ENCODE results near the gene KCNAB1.

KCNAB1 gene

DNA sequence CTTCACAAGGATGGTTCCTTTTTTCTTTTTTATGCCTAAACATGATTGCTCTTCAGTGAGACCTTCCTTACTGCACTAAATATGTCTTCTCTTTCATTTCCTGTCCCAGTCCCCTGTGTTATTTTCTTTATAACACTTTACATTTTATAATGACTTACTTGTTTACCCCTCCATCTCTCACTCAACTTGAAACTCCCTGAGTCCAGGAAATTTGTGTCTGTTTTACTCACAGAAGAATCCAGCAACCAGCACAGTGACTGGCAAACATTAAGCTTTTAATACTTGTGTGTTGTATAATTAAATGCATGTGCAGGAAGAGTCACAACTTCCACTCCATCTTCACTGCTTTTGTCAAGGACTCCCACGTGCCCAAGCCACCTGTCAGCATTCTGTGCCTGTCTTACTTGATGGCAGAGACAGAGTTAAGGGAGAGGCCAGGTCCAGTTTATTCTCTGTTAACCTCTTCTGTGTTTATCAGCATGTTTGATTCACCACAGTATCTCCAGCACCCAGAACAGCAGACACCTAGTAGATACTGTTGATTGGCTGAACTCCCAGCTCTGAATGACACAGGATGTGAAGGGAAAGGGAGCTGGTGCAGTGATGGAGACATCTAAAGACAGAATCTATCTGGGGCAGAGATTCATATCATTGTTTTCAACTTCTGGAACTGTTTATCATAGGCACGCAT lies 391.8 kb downstream of the KCNAB1 start:
- DNase-seq = no peak

DNA sequence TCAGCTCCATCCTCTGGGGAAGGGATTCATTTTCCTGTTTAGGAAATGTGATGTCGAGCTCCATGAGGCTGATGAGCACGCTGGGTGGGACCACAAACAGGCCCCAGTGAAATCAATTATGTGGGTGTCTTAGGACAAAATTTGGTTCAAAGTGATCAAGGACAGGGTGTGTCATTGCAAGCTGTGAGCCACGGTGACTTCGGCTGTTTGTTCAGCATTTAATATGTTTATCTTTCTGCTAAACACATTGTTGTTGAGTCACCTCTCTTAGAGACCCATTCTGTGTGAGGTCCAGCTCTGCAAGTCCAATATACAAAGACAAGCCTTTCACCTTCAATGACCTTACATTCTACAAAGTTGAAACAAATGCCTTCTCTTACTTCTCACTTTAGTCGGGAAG lies 393.2 kb downstream of the KCNAB1 start:
- no peak for DNase-seq

GRCh38 chr3:156516284-156516683 lies 395.9 kb downstream of the KCNAB1 start:
- no peak for DNase-seq

- no peak for DNase-seq
Observed at GRCh38 chr3:156516961-156517360, 396.6 kb downstream of the KCNAB1 start.

DNA sequence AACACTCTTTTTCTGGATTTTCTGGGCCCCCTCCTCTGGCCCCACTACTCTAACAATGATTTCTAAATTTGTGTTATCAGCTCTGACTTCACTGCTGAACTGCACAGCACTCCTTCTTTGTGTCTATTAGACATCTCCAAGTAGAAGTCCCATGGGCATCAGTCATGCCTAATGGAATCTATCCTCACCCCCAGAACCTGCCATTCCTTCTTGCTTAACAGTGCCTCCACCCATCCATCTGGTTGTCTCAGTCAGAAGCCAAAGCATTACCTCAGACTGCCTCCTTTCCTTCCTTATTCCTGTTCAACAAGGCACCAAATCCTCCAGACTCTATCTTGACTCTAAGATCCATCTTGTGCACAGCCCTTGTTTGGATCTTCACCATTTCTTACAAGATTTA lies 398.3 kb downstream of the KCNAB1 start:
- no peak for DNase-seq

DNA sequence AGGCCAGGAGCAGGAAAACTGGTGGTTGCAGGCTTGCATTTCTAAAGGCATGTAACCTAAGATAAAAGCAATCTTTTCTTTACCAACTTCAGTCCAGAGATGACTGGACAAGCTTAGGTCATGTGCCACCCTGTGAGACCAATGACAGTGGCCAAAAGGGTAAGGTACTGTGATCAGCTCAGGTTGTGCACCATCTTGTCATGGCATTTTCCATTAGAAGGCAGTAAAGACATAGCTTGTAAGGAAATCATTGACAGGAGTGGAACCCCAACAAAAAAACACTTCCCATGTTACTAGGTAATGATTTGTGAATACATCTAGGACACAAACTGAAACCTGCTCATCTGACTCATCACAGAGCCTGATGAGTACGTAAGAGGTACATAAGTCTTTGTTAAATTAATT lies 399.4 kb downstream of the KCNAB1 start:
- DNase-seq = no peak

DNA sequence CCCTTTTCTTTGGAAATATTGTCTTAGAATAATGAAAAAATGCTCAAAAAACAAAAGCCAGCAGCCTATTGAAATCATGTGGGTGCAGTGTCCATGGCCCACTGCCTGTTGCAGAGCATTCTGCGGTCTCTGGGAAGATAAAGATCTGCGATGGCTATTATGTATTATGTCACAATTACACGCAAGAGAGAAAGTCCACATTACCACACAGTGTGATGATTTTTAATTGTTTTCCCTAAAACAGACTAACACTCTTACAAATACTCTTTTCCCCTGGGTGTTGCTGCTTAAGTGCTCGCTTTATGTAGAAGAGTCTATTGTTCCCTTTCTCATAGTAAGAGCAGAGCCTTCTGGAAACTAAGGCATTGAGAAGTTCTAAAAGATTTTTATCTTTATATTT lies 402.3 kb downstream of the KCNAB1 start:
- no peak for DNase-seq

DNA sequence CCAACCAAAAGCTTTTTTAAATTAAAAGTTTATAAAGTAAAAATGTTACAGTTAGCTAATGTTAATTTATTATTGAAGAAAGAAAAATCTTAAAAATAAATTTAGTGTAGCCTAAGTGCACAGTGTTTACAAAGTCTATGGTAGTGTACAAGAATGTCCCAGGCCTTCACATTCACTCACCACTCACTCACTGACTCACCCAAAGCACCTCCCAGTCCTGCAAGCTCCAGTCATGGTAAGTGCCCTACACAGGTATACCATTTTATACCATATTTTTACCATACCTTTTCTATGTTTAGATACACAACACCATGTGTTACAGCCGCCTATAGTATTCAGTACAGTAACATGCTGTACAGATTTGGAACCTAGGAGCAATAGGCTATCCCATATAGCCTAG lies 405.4 kb downstream of the KCNAB1 start:
- no peak for DNase-seq

DNA sequence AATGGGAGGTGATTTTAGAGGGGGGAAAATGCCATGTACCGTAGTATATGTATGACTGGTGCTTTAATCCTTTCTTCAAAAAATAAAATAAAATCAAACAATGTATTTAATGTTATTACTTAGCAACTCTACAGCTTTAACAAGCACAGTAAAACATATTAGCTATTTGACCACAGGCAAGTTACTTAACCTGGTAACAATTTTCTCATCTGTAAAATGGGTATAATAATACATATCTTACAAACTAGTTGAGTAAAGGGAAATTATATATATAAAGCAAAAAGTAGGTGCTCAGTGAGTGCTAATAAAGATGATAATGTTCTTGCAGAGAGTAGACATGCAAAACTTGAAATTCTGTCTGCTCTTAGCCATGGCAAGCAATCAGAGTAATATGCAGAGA lies 406.7 kb downstream of the KCNAB1 start:
- no peak for DNase-seq

- DNase-seq = no peak
Observed at GRCh38 chr3:156530980-156531379, 410.6 kb downstream of the KCNAB1 start.

DNA sequence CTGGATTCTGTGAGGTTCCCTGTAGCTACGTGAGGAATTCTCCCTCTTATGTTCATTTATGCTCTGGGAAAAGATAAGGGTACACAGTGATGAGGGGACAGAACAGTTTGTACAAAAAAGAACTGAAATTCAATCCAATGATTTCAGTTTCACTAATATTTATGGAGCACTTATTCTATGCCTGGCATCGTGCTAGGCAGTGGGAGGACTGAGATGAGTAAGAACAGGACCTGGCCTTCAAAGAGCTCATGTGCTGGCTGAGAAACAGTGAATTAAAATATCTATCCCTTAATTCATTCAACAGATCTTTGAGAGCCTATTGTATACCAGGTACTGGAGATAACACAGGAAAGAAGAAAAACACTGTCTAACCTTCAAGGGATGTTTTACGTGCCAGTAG lies 412.4 kb downstream of the KCNAB1 start:
- no peak for DNase-seq

GRCh38 chr3:156533205-156533604 lies 412.8 kb downstream of the KCNAB1 start:
- DNase-seq = no peak

DNA sequence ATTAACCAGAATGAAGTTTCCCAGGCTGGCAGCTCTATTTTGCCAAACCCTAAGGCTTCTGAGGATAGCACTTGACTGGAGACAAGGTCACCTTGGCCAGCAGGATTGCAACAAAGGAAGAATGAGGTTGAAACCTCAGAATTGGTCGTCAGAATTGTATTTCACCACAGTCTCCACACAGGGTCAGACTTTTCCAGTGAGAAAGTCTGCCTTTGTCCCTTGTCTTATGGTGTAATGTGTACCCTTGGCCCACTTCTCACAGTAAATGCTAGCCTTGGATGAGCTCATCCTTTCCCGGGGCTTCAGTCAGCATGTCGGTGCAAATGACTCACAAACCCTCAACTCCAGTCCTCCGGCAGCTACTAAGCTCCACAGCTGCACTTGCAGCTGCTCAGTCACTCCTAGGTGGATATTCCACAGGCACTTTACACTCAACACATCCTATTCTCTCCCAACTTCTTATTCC lies 414.8 kb downstream of the KCNAB1 start:
- peak; percentile 97 for DNase-seq

- DNase-seq = no peak
Observed at GRCh38 chr3:156535798-156536197, 415.4 kb downstream of the KCNAB1 start.

- DNase-seq = no peak
Observed at GRCh38 chr3:156536524-156537316, 416.3 kb downstream of the KCNAB1 start.

GRCh38 chr3:156539051-156539450 lies 418.7 kb downstream of the KCNAB1 start:
- no peak for DNase-seq

- DNase-seq = no peak
Observed at GRCh38 chr3:156539802-156540201, 419.4 kb downstream of the KCNAB1 start.

DNA sequence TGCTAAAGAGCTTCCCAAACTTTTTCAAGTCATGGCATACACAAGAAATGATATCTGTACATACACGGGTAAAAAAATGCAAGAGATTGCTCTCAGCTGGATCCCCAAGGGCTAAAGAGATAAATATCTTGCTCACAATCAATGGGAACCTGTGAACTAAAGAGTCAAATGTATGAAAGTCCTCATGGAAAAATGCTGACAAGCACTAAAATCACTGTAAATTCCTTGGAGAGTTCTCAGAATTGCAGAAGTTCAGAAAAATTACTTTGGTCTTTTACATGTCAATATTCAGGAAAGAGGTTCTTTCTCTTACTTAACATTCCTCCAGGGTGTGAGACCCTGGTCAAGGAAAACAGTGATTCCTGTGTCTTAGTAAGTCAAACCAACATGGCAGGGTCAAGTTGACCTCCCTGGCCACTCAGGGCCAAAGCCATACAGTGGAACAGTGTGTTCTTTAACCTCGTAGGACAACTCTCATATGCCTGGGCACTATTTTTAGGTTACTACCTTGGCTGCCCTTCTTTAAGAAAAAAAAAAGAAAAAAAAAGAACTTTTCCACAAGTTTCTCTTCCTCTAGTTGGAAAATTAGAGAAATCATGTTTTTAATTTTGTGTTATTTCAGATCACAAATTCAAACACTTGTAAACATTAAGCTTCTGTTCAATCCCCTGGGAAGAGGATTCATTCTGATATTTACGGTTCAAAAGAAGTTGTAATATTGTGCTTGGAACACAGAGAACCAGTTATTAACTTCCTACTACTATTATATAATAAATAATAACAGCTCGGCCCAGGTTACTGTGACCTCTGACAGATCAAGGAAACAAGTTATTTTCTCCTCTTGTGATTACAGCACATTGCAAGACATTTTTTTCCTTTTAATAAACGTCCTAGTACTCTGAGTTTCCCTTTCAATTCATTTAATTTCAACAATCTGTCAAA lies 422.0 kb downstream of the KCNAB1 start:
- no peak for DNase-seq

DNA sequence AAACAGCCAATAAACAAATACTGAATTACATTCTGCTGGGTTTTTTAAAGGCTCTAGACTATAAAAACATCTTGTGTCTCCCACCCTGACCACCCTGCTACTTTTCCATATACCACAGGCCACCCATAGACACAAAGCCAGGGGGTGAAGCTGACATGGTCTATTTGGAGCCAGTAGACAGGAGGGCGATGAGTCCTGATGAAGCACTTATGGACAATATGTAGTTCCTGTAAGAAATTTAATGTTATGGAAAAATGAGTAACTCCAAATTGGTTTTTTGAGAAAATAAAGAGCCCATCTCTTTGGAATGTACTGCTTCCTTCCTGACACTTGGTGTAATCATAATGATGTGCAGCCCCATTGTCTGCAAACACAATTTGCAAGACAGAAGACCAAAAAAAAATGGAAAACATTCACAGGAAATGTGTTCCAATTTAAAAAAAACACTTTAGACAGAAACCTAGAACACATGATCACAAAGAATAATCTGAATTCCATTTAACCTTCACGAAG lies 422.7 kb downstream of the KCNAB1 start:
- DNase-seq = no peak

DNA sequence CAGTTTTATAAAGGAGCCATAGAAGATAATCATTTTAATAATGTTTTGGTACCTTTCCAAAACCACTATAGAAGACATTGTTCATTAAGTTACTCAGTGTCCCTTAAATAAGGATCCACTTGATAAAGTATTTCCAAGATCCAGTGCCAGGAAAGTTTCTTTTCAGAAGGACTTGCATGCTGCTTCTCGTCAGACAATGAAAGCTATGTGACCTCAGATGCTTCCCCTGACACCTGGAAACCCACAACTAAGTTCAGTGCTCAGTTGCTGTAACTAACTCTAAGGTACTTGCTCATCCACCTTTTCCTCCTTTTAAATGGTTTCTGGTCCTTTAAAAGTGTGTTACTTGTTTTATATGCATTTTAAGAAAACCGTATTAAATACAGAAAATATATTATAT lies 427.3 kb downstream of the KCNAB1 start:
- peak; percentile 43 for DNase-seq

GRCh38 chr3:156548041-156548687 lies 427.8 kb downstream of the KCNAB1 start:
- no peak for DNase-seq

- no peak for DNase-seq
Observed at GRCh38 chr3:156548902-156549301, 428.5 kb downstream of the KCNAB1 start.

- DNase-seq = no peak
Observed at GRCh38 chr3:156551261-156551660, 430.9 kb downstream of the KCNAB1 start.
